Measurements from ENCODE around the gene WDR4. TPM values are rescaled to one million over a fixed set of nuclear protein-coding genes. Genes with fewer than 3 reads are reported as not detected.

Gene WDR4
- total RNA-seq, 1 donor from 2014 or later = 22.5 TPM

- no peak for DNase-seq (ENCODE audit: low spot score, unreplicated experiment)
- H3K27ac Mint-ChIP-seq = no peak overlapping the region
- H3K36me3 Mint-ChIP-seq (ENCODE audit: insufficient read depth) = peaks cover 20% of the 10 kb centered on the region
- no peaks in the 10 kb centered on the region for H3K4me1 Mint-ChIP-seq (ENCODE audit: low read depth)
- no peak overlapping the region for H3K4me3 Mint-ChIP-seq (ENCODE audit: low read depth)
- H3K27me3 Mint-ChIP-seq = no peaks in the 10 kb centered on the region
- H3K9me3 Mint-ChIP-seq (ENCODE audit: low read depth) = no peaks in the 10 kb centered on the region
- TF ChIP-seq CTCF (IDR thresholded peaks at IDR 0.05; ENCODE audit: unreplicated experiment) = no peak
These were observed 26.9 kb upstream of the WDR4 start for GRCh38 chr21:42906233-42906632.

DNA sequence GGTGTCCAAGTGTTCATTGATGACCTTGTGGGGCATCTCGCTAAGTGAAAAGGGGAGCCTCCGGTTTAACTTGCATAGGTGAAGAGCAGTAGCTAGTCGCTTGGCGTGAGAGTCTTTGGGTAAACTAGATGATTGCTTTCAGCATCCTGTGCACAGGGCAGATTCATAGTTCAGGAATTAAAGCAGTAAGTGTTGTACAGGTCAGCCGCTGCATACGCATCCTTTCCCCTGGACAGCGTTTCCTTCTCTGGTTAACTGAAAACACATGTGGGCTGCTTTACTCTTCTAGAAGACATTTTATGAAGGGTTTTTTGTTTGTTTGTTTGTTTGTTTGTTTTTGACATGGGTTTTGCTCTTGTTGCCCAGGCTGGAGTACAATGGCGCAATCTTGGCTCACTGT lies 25.9 kb upstream of the WDR4 start:
- Mint-ChIP-seq H3K4me3 (ENCODE audit: low read depth) (no peak overlapping the region), H3K4me1 (ENCODE audit: low read depth) (no peaks in the 10 kb centered on the region), H3K9me3 (ENCODE audit: low read depth) (no peaks in the 10 kb centered on the region), H3K27me3 (no peaks in the 10 kb centered on the region), H3K27ac (no peak overlapping the region), H3K36me3 (ENCODE audit: insufficient read depth) (peaks cover 21% of the 10 kb centered on the region)
- DNase-seq (ENCODE audit: low spot score, unreplicated experiment) = no peak
- no peak for TF ChIP-seq CTCF (IDR thresholded peaks at IDR 0.05; ENCODE audit: unreplicated experiment)

DNA sequence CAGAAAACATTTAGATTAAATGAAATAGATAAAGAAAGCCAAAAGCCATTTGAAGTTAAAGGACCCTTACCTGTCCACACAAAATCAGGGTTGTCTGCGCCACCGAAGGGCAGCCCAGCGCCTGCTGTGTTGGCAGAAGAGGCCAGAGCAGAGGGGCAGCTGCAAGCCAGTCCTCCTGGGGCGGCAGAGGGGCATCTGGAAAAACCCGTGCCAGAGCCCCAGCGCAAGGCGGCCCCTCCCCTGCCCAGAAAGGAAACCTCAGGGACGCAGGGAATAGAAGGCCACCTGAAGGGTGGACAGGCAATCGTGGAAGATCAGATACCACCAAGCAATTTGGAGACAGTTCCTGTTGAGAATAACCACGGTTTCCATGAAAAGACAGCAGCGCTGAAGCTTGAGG lies 24.5 kb upstream of the WDR4 start:
- no peak overlapping the region for H3K27ac Mint-ChIP-seq
- no peaks in the 10 kb centered on the region for H3K9me3 Mint-ChIP-seq (ENCODE audit: low read depth)
- H3K4me3 Mint-ChIP-seq (ENCODE audit: low read depth) = no peak overlapping the region
- DNase-seq (ENCODE audit: low spot score, unreplicated experiment) = no peak
- no peak for TF ChIP-seq CTCF (IDR thresholded peaks at IDR 0.05; ENCODE audit: unreplicated experiment)
- peaks cover 22% of the 10 kb centered on the region for H3K36me3 Mint-ChIP-seq (ENCODE audit: insufficient read depth)
- no peaks in the 10 kb centered on the region for H3K27me3 Mint-ChIP-seq
- H3K4me1 Mint-ChIP-seq (ENCODE audit: low read depth) = no peaks in the 10 kb centered on the region

- Mint-ChIP-seq H3K9me3 (ENCODE audit: low read depth) (no peaks in the 10 kb centered on the region), H3K4me3 (ENCODE audit: low read depth) (no peak overlapping the region), H3K36me3 (ENCODE audit: insufficient read depth) (peaks cover 19% of the 10 kb centered on the region), H3K27ac (no peak overlapping the region), H3K4me1 (ENCODE audit: low read depth) (no peaks in the 10 kb centered on the region), H3K27me3 (no peaks in the 10 kb centered on the region)
- no peak for TF ChIP-seq CTCF (IDR thresholded peaks at IDR 0.05; ENCODE audit: unreplicated experiment)
- no peak for DNase-seq (ENCODE audit: low spot score, unreplicated experiment)
These were observed 21.1 kb upstream of the WDR4 start for GRCh38 chr21:42900446-42900845.

DNA sequence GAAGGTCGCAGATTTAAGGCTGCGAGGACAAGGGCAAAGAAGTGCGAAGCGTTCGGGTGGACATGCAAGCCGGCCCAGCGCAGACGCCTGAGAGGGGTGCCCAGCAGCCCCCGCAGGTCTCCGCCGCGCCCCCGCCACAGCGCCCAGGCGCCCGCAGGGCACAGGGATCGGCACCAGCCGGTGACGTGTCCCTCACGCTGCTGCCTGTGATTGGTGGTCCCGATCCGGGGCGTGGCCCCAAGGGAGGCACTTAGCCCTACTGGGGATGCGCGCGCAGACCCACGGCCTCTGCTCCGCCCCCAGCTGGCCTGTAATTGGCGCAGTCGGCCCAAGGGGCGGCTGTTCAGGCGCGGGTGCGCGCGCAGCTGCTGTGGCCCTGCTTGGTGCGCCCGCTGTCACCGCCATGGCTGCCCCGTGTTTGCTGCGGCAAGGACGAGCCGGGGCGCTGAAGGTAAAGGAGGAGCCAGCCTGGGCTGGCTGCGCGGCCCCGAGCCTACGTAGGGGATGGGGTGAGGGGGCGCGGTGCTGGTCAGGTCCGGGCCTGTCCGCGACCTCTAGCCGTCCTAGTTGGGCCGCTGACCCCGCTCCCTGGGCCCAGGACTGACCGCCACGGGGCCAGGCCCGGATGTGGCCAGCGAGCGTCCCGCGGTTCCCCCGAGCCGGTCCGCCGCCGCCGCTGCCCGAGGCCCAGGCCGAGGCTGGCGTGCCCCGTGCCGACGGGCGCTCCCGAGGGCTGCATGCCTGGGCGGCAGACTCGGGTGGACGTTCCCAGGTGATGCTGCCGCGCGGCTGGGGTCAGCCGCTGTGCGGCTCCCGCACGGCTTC lies 13.8 kb upstream of the WDR4 start, which contains the start of gene NDUFV3:
NDUFV3 (plus strand) TSS at position 379 of the 825 bp plus-strand sequence; CDS start at position 404, 25 bp downstream.
- TF ChIP-seq CTCF (IDR thresholded peaks at IDR 0.05; ENCODE audit: unreplicated experiment) = no peak
- peak within 1 kb of the TSS; percentile 82 for H3K4me3 Mint-ChIP-seq (ENCODE audit: low read depth)
- no peaks in the 10 kb centered on the region for H3K27me3 Mint-ChIP-seq
- peak; percentile 100 for DNase-seq (ENCODE audit: low spot score, unreplicated experiment)
- H3K27ac Mint-ChIP-seq = peak within 1 kb of the TSS; percentile 97
- no peaks in the 10 kb centered on the region for H3K9me3 Mint-ChIP-seq (ENCODE audit: low read depth)
- H3K36me3 Mint-ChIP-seq (ENCODE audit: insufficient read depth) = peaks cover under 1% of the 10 kb centered on the region
- peaks cover 5% of the 10 kb centered on the region for H3K4me1 Mint-ChIP-seq (ENCODE audit: low read depth)

Data from progenitor cell of endocrine pancreas (in vitro differentiated cells).